Mononuclear cell (primary cell): ENCODE measurements around the gene ADGRD1. TPM values are rescaled to one million over a fixed set of nuclear protein-coding genes. Genes with fewer than 3 reads are reported as not detected.

Experiments
- total RNA-seq: library from RNA; depleted of rRNA; stranded (reverse); fragments of >200 nt; gene quantifications from one replicate; pipeline ENCODE4 v1.2.3, GENCODE V29; 2012

Gene ADGRD1
- total RNA-seq, 1 donor, result 2.3 TPM

Other genes starting within 250 kb of the ADGRD1 start
- gene RIMBP2, start 237.6 kb upstream of the ADGRD1 start, total RNA-seq, result not detected
- 18.1 TPM for gene STX2, start 114.7 kb upstream of the ADGRD1 start, total RNA-seq
- 234 TPM for gene RAN, start 81.8 kb upstream of the ADGRD1 start, total RNA-seq